GM13977 (cell line): ENCODE results near the gene CTSA.

Source experiments
- DNase-seq: peaks from one replicate; pipeline ENCODE4 v3.0.0; 2012; ENCODE audit warnings: low spot score
- CTCF ChIP-seq: IDR thresholded peaks from 2 replicates; pipeline ENCODE4 v1.5.1; 2012; ENCODE audit warnings: mild to moderate bottlenecking, control low read depth; ENCODE audit not compliant: insufficient read depth; ENCODE audit errors: extremely low read depth, missing control alignments
- in situ Hi-C: fragments of 300-500 bp; cut with MboI; formaldehyde crosslinking; loops from one replicate; pipeline ENCODE4 v1.12.0; 2022; ENCODE audit warnings: low sequenced_read_pairs, low pct_unique_long_range_greater_than_20kb, mixed read lengths, inconsistent platforms; ENCODE audit not compliant: unreplicated experiment

Gene CTSA

GRCh38 chr20:45848969-45849582, 42.1 kb upstream of the CTSA start:
- no peak for TF ChIP-seq CTCF
- no peak for DNase-seq
- in situ Hi-C loops, result no loop called here

GRCh38 chr20:45850238-45850637, 40.9 kb upstream of the CTSA start:
- no peak for TF ChIP-seq CTCF
- in situ Hi-C loops, result no loop called here
- no peak for DNase-seq

- in situ Hi-C loops, result no loop called here
- DNase-seq, result no peak
- TF ChIP-seq CTCF, result no peak
These were observed 40.2 kb upstream of the CTSA start for GRCh38 chr20:45850926-45851325.

GRCh38 chr20:45851501-45851900, 39.6 kb upstream of the CTSA start:
- in situ Hi-C loops, result no loop called here
- no peak for TF ChIP-seq CTCF
- DNase-seq, result no peak

- in situ Hi-C loops, result no loop called here
- no peak for TF ChIP-seq CTCF
- no peak for DNase-seq
These were observed 38.8 kb upstream of the CTSA start for GRCh38 chr20:45852326-45852725.

GRCh38 chr20:45853484-45853883, 37.7 kb upstream of the CTSA start:
- DNase-seq, result no peak
- in situ Hi-C loops, result no loop called here
- no peak for TF ChIP-seq CTCF
